Right hindlimb (tissue), 1 donor: Measurements from ENCODE around the gene GLIPR1L1.

ENCODE experiments used
- DNase-seq: peaks from one replicate; pipeline ENCODE4 v3.0.0-alpha.2; 2018

The GLIPR1L1 gene

GRCh38 chr12:75354011-75354410 is 19.5 kb downstream of the GLIPR1L1 start:
- DNase-seq: no peak

GRCh38 chr12:75360920-75361319 is 26.4 kb downstream of the GLIPR1L1 start:
- DNase-seq: no peak

- no peak for DNase-seq
Measured at GRCh38 chr12:75361408-75361807, 26.9 kb downstream of the GLIPR1L1 start.

- DNase-seq: no peak
Measured at GRCh38 chr12:75364919-75365318, 30.4 kb downstream of the GLIPR1L1 start.

- no peak for DNase-seq
Measured at GRCh38 chr12:75366629-75367028, 32.2 kb downstream of the GLIPR1L1 start.

GRCh38 chr12:75374971-75375370 is 40.5 kb downstream of the GLIPR1L1 start:
- no peak for DNase-seq

- DNase-seq: no peak
Measured at GRCh38 chr12:75378354-75378753, 43.9 kb downstream of the GLIPR1L1 start.

- no peak for DNase-seq
Measured at GRCh38 chr12:75389061-75389460, 54.6 kb downstream of the GLIPR1L1 start.

- no peak for DNase-seq
Measured at GRCh38 chr12:75389706-75390105, 55.2 kb downstream of the GLIPR1L1 start.

GRCh38 chr12:75390156-75390898 is 55.9 kb downstream of the GLIPR1L1 start:
- DNase-seq: no peak

GRCh38 chr12:75390899-75391538 is 56.5 kb downstream of the GLIPR1L1 start, which contains the start of gene GLIPR1L2:
TSS of gene GLIPR1L2 (plus strand) at chr12:75391089. CDS start at chr12:75391117, 28 bp downstream.
- DNase-seq: peak; percentile 97

- no peak for DNase-seq
Measured at GRCh38 chr12:75404231-75404630, 69.8 kb downstream of the GLIPR1L1 start.

GRCh38 chr12:75407683-75408082 is 73.2 kb downstream of the GLIPR1L1 start:
- no peak for DNase-seq

GRCh38 chr12:75409830-75410229 is 75.4 kb downstream of the GLIPR1L1 start:
- no peak for DNase-seq

GRCh38 chr12:75414671-75415070 is 80.2 kb downstream of the GLIPR1L1 start:
- peak; percentile 20 for DNase-seq

- no peak for DNase-seq
Measured at GRCh38 chr12:75419841-75420240, 85.4 kb downstream of the GLIPR1L1 start.
